Fibroblast of villous mesenchyme (primary cell): Measurements from ENCODE around the gene AJM1. TPM values are rescaled to one million over a fixed set of nuclear protein-coding genes. Genes with fewer than 3 reads are reported as not detected.

Experiments
- DNase-seq: peaks from one replicate; pipeline ENCODE4 v3.0.0-alpha.2; 2010; ENCODE audit warnings: low read depth
- H3K4me3 ChIP-seq: 2 replicates; pipeline ENCODE4 v1.5.1; 2011; ENCODE audit warnings: low read depth, mild to moderate bottlenecking, low read length
- total RNA-seq: library from RNA; depleted of rRNA; stranded (reverse); fragments of >200 nt; gene quantifications from 2 replicates; pipeline ENCODE4 v1.2.3, GENCODE V29; 2012
- TF ChIP-seq, protein P1 (sequence below): IDR thresholded peaks from 2 replicates; pipeline ENCODE4 v1.5.1; 2012; ENCODE audit warnings: low read depth, mild to moderate bottlenecking, low read length; ENCODE audit not compliant: insufficient read depth

AJM1 gene
- total RNA-seq, 1 donor: 0.86 TPM

DNA sequence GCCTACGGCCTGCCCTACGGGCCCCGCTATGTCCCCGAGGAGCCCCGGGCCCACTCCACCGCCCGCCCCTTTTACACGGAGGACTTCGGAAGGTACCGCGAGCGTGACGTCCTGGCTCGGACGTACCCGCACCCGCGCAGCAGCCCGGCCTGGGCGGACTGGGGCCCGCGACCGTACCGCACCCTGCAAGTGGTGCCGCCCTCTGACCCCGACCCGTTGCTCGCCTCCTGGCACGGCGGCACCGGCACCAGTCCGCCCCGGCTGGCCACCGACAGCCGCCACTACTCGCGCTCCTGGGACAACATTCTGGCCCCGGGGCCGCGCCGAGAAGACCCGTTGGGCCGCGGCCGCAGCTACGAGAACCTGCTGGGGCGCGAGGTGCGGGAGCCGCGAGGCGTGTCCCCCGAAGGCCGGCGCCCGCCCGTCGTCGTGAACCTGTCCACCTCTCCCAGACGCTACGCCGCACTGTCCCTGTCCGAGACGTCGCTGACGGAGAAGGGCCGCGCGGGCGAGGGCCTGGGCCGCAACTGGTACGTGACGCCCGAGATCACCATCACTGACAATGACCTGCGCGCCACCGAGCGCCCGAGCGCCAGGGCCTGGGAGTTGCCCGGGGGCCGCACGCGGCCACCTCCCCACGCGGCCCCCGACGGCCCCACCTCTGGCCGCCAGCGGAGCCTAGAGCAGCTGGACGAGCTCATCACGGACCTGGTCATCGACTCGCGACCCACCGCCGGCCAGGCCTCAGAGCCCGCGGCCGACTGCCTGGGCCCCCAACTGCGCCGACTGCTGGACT lies 3.4 kb downstream of the AJM1 start:
- no peak for DNase-seq
- TF ChIP-seq, protein P1, sequence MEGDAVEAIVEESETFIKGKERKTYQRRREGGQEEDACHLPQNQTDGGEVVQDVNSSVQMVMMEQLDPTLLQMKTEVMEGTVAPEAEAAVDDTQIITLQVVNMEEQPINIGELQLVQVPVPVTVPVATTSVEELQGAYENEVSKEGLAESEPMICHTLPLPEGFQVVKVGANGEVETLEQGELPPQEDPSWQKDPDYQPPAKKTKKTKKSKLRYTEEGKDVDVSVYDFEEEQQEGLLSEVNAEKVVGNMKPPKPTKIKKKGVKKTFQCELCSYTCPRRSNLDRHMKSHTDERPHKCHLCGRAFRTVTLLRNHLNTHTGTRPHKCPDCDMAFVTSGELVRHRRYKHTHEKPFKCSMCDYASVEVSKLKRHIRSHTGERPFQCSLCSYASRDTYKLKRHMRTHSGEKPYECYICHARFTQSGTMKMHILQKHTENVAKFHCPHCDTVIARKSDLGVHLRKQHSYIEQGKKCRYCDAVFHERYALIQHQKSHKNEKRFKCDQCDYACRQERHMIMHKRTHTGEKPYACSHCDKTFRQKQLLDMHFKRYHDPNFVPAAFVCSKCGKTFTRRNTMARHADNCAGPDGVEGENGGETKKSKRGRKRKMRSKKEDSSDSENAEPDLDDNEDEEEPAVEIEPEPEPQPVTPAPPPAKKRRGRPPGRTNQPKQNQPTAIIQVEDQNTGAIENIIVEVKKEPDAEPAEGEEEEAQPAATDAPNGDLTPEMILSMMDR: no peak

DNA sequence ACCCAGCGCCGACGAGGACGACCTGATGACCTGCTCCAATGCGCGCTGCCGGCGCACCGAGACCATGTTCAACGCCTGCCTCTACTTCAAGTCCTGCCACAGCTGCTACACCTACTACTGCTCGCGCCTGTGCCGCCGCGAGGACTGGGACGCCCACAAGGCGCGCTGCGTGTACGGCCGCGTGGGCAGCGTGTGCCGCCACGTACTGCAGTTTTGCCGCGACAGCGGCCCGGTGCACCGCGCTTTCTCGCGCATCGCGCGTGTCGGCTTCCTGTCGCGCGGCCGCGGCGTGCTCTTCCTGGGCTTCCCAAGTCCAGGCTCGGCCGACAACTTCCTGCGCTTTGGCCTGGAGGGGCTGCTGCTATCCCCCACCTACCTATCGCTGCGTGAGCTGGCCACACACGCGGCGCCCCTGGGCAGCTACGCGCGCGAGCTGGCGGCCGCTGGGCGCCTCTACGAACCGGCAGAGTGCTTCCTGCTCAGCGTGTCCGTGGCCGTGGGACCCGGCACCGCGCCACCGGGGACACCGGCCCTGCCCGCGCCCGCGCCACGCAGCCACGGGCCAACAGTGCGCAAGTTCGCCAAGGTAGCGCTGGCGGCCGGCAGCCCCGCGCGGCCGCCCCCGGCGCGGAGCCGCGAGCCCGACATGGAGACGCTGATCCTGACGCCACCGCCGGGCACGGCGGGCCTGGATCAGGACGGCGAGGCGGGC lies 4.3 kb downstream of the AJM1 start:
- TF ChIP-seq, protein P1: no peak
- no peak overlapping the region for H3K4me3 ChIP-seq
- DNase-seq: no peak

More for the DNA sequence above, 3.4 kb downstream of the AJM1 start:
- H3K4me3 ChIP-seq: no peak overlapping the region

DNA sequence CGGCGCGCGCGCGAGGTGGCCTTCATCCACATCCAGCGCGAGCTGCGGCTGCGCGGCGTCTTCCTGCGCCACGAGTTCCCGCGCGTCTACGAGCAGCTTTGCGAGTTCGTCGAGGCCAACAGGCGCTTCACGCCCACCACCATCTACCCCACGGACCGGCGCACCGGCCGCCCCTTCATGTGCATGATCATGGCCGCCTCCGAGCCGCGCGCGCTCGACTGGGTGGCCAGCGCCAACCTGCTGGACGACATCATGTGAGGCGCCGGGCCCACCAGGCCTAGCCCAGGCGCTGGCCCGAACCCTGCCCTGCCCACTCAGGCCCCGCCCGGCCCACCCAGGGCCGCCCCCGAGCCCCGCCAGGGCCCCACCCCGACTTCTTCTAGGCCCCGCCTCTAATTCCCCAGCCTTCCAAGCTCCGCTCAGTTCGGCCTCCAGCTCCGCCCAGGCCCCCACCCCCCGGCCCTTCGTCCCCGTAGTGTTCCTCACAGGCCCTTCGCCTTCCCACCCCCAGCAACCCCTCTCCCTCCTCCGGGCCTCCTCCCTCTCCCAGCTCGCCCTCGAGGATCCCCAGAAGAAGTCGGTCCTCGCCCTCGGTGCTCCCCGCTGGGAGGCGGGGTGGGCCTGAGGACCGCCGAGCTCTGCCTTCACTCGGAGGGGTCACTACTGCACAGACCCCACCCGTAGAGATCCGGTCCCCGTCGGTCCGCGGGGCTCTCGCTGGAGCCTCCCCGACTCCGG lies 5.0 kb downstream of the AJM1 start:
- TF ChIP-seq, protein P1: no peak
- DNase-seq: peak; percentile 79
- H3K4me3 ChIP-seq: peak overlapping the region; percentile 99

GRCh38 chr9:136847826-136848392 lies 5.6 kb downstream of the AJM1 start:
- TF ChIP-seq, protein P1: no peak
- DNase-seq: peak; percentile 89
- peak overlapping the region; percentile 99 for H3K4me3 ChIP-seq

DNA sequence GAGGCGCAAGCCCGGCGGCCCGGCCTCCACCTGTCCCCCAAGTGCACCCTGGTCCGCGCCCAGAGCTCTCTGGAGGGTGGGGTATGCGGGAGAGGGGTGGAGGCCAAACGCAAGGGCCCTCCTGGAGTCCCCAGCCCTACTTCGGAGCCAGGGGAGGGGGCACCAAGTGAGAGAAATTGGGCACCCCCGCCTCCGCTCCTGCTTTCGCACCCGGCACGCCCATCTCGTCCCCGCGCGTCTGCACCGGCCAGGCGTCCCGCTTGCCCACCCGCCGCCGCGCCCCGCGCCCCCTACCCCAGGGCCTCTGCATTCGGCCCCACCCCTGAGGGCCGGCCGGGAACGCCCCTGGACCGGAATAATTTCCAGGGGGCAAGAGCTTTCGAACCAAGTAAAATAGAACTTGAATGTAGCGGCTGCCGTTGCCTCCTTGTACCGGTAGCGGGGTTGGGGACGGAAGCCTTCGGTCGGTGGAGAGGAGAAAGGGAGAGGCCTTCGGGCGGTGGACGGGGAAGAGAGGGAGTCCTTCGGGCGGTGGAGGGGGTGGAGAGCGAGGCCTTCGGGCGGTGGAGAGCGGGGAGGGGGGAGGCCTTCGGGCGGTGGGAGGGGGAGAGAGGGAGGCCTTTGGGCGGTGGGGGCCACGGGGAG lies 6.2 kb downstream of the AJM1 start:
- peak; percentile 14 for DNase-seq
- TF ChIP-seq, protein P1: no peak
- H3K4me3 ChIP-seq: peak overlapping the region; percentile 99
